Middle frontal gyrus (tissue), 1 donor: ENCODE data around the gene SEC24D.

Source experiments
- DNase-seq: peaks from one replicate; pipeline ENCODE4 v3.0.0-alpha.2; 2015; ENCODE audit warnings: low spot score; ENCODE audit errors: extremely low spot score

Gene SEC24D

GRCh38 chr4:118843237-118843636 lies 7.3 kb upstream of the SEC24D start:
- DNase-seq = no peak

GRCh38 chr4:118842055-118842454 lies 6.1 kb upstream of the SEC24D start:
- no peak for DNase-seq

- no peak for DNase-seq
These were observed 3.4 kb upstream of the SEC24D start for GRCh38 chr4:118839221-118839927.

GRCh38 chr4:118837121-118837507 lies 1.2 kb upstream of the SEC24D start:
- no peak for DNase-seq

- no peak for DNase-seq
These were observed 585 bp upstream of the SEC24D start for GRCh38 chr4:118836301-118837120.

- DNase-seq = no peak
These were observed 861 bp downstream of the SEC24D start for GRCh38 chr4:118834960-118835569.

- DNase-seq = no peak
These were observed 1.9 kb downstream of the SEC24D start for GRCh38 chr4:118834070-118834469.

- DNase-seq = no peak
These were observed 2.6 kb downstream of the SEC24D start for GRCh38 chr4:118833192-118833820.

GRCh38 chr4:118829107-118829506 lies 6.8 kb downstream of the SEC24D start:
- no peak for DNase-seq

- no peak for DNase-seq
These were observed 9.0 kb downstream of the SEC24D start for GRCh38 chr4:118826723-118827444.

- no peak for DNase-seq
These were observed 10.1 kb downstream of the SEC24D start for GRCh38 chr4:118825799-118826198.

GRCh38 chr4:118824141-118824540 lies 11.8 kb downstream of the SEC24D start:
- no peak for DNase-seq

GRCh38 chr4:118823471-118823870 lies 12.5 kb downstream of the SEC24D start:
- no peak for DNase-seq

- DNase-seq = no peak
These were observed 14.2 kb downstream of the SEC24D start for GRCh38 chr4:118821590-118822293.

GRCh38 chr4:118817178-118817930 lies 18.6 kb downstream of the SEC24D start:
- no peak for DNase-seq

GRCh38 chr4:118816538-118817177 lies 19.3 kb downstream of the SEC24D start:
- no peak for DNase-seq

GRCh38 chr4:118814891-118815290 lies 21.0 kb downstream of the SEC24D start:
- DNase-seq = no peak

- no peak for DNase-seq
These were observed 21.9 kb downstream of the SEC24D start for GRCh38 chr4:118814058-118814457.

- DNase-seq = no peak
These were observed 22.4 kb downstream of the SEC24D start for GRCh38 chr4:118813561-118813960.
